HG03175 (cell line): ENCODE results near the gene TSGA10.
A peak's percentile ranks its signal among the peaks of the same experiment; 100 is the strongest.
"Not testable (repeated sequence)": the region's sequence is repeated elsewhere in the genome, so short reads cannot be mapped to it uniquely, and the experiment has no call there.

Source experiments
- ATAC-seq: cut with Tn5 transposase; IDR thresholded peaks from one replicate; pipeline ENCODE4 v1.9.1; 2021; ENCODE audit warnings: mild to moderate bottlenecking, moderate library complexity; ENCODE audit not compliant: unreplicated experiment

Gene TSGA10

GRCh38 chr2:99156891-99157290, 2.1 kb upstream of the TSGA10 start:
- no peak for ATAC-seq

- ATAC-seq = no peak
Observed at GRCh38 chr2:99153921-99154604, 679 bp downstream of the TSGA10 start.

- no peak for ATAC-seq
Observed at GRCh38 chr2:99152199-99152895, 2.4 kb downstream of the TSGA10 start.

- no peak for ATAC-seq
Observed at GRCh38 chr2:99150706-99151105, 4.0 kb downstream of the TSGA10 start.

GRCh38 chr2:99141110-99142108, 13.3 kb downstream of the TSGA10 start, which contains the start of gene C2orf15:
TSS of gene C2orf15 (plus strand) at chr2:99141707. CDS start at chr2:99150559, 8,852 bp downstream.
- ATAC-seq = peak; percentile 86

- ATAC-seq = peak; percentile 36
Observed at GRCh38 chr2:99140860-99141109, 14.0 kb downstream of the TSGA10 start.

- no peak for ATAC-seq
Observed at GRCh38 chr2:99140056-99140859, 14.5 kb downstream of the TSGA10 start.

GRCh38 chr2:99139003-99139402, 15.7 kb downstream of the TSGA10 start:
- ATAC-seq = no peak

GRCh38 chr2:99135044-99135556, 19.6 kb downstream of the TSGA10 start:
- not testable (repeated sequence) for ATAC-seq

- no peak for ATAC-seq
Observed at GRCh38 chr2:99127981-99128380, 26.8 kb downstream of the TSGA10 start.

- no peak for ATAC-seq
Observed at GRCh38 chr2:99112617-99113016, 42.1 kb downstream of the TSGA10 start.

- ATAC-seq = no peak
Observed at GRCh38 chr2:99111945-99112344, 42.8 kb downstream of the TSGA10 start.

- ATAC-seq = no peak
Observed at GRCh38 chr2:99111236-99111635, 43.5 kb downstream of the TSGA10 start.

GRCh38 chr2:99106913-99107312, 47.8 kb downstream of the TSGA10 start:
- no peak for ATAC-seq

- no peak for ATAC-seq
Observed at GRCh38 chr2:99104006-99104405, 50.7 kb downstream of the TSGA10 start.

GRCh38 chr2:99101697-99102096, 53.0 kb downstream of the TSGA10 start:
- no peak for ATAC-seq

GRCh38 chr2:99096728-99097127, 58.0 kb downstream of the TSGA10 start:
- ATAC-seq = no peak

- ATAC-seq = no peak
Observed at GRCh38 chr2:99088017-99088416, 66.7 kb downstream of the TSGA10 start.

- ATAC-seq = no peak
Observed at GRCh38 chr2:99086385-99086784, 68.4 kb downstream of the TSGA10 start.

GRCh38 chr2:99085421-99085820, 69.3 kb downstream of the TSGA10 start:
- ATAC-seq = no peak
